Activated B cell treated with CpG ODN at 0.5 μM for 24 hours (primary cell): ENCODE data around the gene SPRR4. TPM values are rescaled to one million over a fixed set of nuclear protein-coding genes. Genes with fewer than 3 reads are reported as not detected.

Experiments used
- ATAC-seq: fragments of 200-7000 bp; cut with Tn5 transposase; one replicate; pipeline ENCODE4 v1.10.0; 2021; ENCODE audit warnings: low read depth, mild to moderate bottlenecking, moderate library complexity
- CTCF ChIA-PET: fragments of 350-600 bp; sonication (Branson Sonifier 250); formaldehyde crosslinking; loops from one replicate; lab custom pipeline; 2021; ENCODE audit warnings: antibody characterized with exemption; lab: Charles Lee
- POLR2A ChIA-PET: fragments of 350-600 bp; sonication (Branson Sonifier 250); formaldehyde crosslinking; loops from one replicate; lab custom pipeline; 2021; ENCODE audit warnings: antibody characterized with exemption; lab: Charles Lee
- DNase-seq: peaks from one replicate; pipeline ENCODE4 v3.0.0; 2022
- H3K27ac Mint-ChIP-seq: one replicate; pipeline ENCODE4 v1.8.0; 2020; ENCODE audit warnings: mixed read lengths
- H3K27me3 Mint-ChIP-seq: one replicate; pipeline ENCODE4 v1.8.0; 2021; ENCODE audit warnings: mixed read lengths
- H3K36me3 Mint-ChIP-seq: one replicate; pipeline ENCODE4 v1.8.0; 2021; ENCODE audit warnings: low read depth, mixed read lengths
- H3K4me1 Mint-ChIP-seq: one replicate; pipeline ENCODE4 v1.8.0; 2021; ENCODE audit warnings: mixed read lengths
- H3K4me3 Mint-ChIP-seq: one replicate; pipeline ENCODE4 v1.8.0; 2020; ENCODE audit warnings: mild to moderate bottlenecking, mixed read lengths
- H3K9me3 Mint-ChIP-seq: one replicate; pipeline ENCODE4 v1.8.0; 2020; ENCODE audit warnings: mixed read lengths
- intact Hi-C: fragments of 100-400 bp; cut with micrococcal nuclease; formaldehyde crosslinking; loops from one replicate; pipeline ENCODE4 v1.15.1; 2024
- total RNA-seq: library from RNA; stranded (reverse); gene quantifications from 2 replicates; pipeline ENCODE4 v1.2.3, GENCODE V29; 2022
- TF ChIP-seq, protein P1 (sequence below): fragments of 200-600 bp; IDR thresholded peaks from one replicate; pipeline ENCODE4 v1.8.0; 2022; ENCODE audit warnings: antibody characterized with exemption, mild to moderate bottlenecking

Gene SPRR4
- total RNA-seq, 1 donor from 2014 or later, result not detected

DNA sequence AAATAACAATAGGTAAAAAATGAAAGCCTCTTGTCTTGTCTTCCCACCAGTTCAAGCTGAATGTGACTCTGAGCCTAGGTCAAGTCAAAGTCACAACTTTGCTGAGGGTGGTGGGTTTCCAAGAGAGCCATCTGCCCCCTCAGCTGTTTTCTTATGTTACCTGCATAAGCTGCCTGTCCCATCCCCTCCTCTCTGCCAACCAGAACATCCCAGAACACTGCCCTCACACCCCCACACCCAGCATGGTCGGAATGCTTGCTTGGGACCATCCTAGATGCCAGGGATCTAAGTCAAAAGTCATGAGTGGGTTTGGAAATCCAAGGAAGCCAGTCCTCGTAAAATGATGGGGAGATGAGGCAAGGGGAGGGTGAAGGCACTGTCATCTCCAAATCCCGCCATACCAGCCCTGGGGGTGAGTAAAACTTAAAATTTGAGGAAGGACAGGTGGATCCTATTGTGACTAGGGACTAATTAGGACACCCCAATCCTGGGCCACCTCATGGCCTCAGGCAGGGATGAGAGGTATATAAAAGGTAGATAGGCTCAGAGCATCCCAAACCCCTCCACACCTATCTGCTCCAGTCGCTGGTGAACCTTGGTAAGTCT is 23.7 kb upstream of the SPRR4 start, which contains the start of gene SPRR5:
TSS of gene SPRR5 (plus strand) at position 556 of the 606 bp plus-strand sequence. CDS start 1,349 bp downstream, outside the sequence.
- H3K27ac Mint-ChIP-seq, result no peak within 1 kb of the TSS
- TF ChIP-seq, protein P1, sequence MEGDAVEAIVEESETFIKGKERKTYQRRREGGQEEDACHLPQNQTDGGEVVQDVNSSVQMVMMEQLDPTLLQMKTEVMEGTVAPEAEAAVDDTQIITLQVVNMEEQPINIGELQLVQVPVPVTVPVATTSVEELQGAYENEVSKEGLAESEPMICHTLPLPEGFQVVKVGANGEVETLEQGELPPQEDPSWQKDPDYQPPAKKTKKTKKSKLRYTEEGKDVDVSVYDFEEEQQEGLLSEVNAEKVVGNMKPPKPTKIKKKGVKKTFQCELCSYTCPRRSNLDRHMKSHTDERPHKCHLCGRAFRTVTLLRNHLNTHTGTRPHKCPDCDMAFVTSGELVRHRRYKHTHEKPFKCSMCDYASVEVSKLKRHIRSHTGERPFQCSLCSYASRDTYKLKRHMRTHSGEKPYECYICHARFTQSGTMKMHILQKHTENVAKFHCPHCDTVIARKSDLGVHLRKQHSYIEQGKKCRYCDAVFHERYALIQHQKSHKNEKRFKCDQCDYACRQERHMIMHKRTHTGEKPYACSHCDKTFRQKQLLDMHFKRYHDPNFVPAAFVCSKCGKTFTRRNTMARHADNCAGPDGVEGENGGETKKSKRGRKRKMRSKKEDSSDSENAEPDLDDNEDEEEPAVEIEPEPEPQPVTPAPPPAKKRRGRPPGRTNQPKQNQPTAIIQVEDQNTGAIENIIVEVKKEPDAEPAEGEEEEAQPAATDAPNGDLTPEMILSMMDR, result no peak
- CTCF ChIA-PET, result no interaction called here
- no peaks in the 10 kb centered on the region for H3K4me1 Mint-ChIP-seq
- no peaks in the 10 kb centered on the region for H3K36me3 Mint-ChIP-seq
- H3K4me3 Mint-ChIP-seq, result no peak within 1 kb of the TSS
- no peak for ATAC-seq
- POLR2A ChIA-PET, result no interaction called here
- H3K27me3 Mint-ChIP-seq, result peaks cover 11% of the 10 kb centered on the region
- no peaks in the 10 kb centered on the region for H3K9me3 Mint-ChIP-seq
- DNase-seq, result no peak
- intact Hi-C loops, result no loop called here

DNA sequence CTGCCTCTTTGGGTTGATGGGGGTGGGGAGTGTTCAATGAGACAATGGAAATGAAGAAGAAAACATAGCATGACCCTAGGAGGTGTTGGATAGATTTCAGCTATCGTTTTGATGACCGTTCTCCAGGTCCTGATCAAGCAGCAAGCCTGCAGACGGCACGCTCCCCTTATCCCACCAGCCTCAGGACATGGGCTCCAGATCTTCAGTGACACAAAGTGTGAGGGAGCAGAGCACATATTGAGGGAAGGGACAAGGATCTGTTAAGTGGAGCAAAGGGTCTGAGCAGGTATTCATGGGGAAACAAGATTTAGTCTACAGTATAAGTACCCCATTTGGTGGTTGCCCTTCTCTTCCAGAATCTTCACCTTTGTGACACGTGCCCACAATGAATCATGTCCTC is 18.7 kb upstream of the SPRR4 start:
- ChIA-PET POLR2A (no interaction called here), CTCF (no interaction called here)
- Mint-ChIP-seq H3K36me3 (no peaks in the 10 kb centered on the region), H3K27ac (no peak overlapping the region), H3K9me3 (no peaks in the 10 kb centered on the region), H3K4me3 (no peak overlapping the region), H3K27me3 (peaks cover 9% of the 10 kb centered on the region), H3K4me1 (no peaks in the 10 kb centered on the region)
- DNase-seq (no peak), ATAC-seq (no peak)
- TF ChIP-seq, protein P1, result no peak
- intact Hi-C loops, result no loop called here

DNA sequence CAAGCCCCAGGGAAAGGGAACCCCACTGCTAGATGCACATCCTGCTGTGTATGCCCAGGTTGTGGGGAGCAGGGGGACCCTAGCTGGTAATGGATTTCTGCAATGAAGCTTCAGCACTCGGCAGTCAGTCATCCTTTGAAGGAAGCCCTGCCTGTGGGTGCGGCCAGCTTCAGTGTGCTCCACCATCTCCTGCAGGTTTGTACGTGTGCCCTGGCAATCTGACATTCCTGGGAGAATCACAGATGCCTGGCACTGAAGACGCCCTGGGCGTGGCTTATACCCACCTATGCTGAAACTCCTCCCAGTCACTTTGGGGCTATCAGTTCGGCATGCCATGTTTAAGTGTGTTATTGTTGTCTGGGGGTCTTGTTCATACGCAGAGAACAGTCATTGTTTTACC is 16.7 kb upstream of the SPRR4 start:
- no peak overlapping the region for H3K4me3 Mint-ChIP-seq
- no peak for DNase-seq
- H3K27ac Mint-ChIP-seq, result no peak overlapping the region
- ATAC-seq, result no peak
- peaks cover 5% of the 10 kb centered on the region for H3K27me3 Mint-ChIP-seq
- intact Hi-C loops, result no loop called here
- TF ChIP-seq, protein P1, result no peak
- ChIA-PET POLR2A (no interaction called here), CTCF (no interaction called here)
- no peaks in the 10 kb centered on the region for H3K36me3 Mint-ChIP-seq
- no peaks in the 10 kb centered on the region for H3K9me3 Mint-ChIP-seq
- no peaks in the 10 kb centered on the region for H3K4me1 Mint-ChIP-seq

DNA sequence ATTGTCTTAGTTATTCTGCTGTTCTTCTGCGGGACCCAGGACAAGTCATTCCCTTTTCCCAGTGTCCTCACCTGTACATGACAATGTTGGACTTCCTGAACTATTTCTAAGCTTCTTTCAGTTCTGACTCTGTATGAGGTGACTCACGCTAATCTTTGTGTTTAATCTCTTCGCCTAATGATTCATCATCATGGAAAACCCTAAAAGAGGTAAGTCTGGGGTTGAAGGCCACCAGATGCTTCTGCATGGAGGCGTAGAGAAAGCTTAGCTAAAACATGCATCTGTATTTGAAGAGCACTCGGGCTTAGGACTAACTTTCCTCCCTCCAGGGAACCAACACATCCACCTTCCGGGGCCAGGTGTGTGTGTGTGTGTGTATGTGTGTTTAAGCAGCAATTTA is 16.0 kb upstream of the SPRR4 start:
- Mint-ChIP-seq H3K4me1 (no peaks in the 10 kb centered on the region), H3K4me3 (no peak overlapping the region), H3K36me3 (no peaks in the 10 kb centered on the region), H3K27me3 (peaks cover 5% of the 10 kb centered on the region), H3K27ac (no peak overlapping the region), H3K9me3 (no peaks in the 10 kb centered on the region)
- CTCF ChIA-PET, result no interaction called here
- intact Hi-C loops, result no loop called here
- DNase-seq (no peak), ATAC-seq (no peak)
- TF ChIP-seq, protein P1, result no peak
- POLR2A ChIA-PET, result no interaction called here

DNA sequence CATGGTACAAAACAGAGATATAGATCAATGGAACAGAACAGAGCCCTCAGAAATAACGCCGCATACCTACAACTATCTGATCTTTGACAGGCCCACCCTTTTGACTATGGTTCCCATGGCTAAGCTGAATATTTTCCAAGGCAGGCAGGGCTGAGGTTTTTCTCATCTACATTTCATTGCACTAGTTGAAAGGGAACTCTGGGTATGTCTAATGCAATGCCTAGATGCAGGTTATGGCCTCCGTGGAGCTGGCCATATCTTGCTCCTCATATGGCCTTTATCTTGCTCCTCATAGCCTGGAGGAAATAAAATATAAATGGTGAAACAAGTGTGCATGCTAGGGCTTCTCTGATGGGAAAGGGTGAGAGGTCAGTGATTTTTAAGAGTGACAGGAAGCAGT is 12.9 kb upstream of the SPRR4 start:
- ChIA-PET POLR2A (no interaction called here), CTCF (no interaction called here)
- peaks cover 8% of the 10 kb centered on the region for H3K4me1 Mint-ChIP-seq
- no peak for ATAC-seq
- TF ChIP-seq, protein P1, result no peak
- no peak overlapping the region for H3K4me3 Mint-ChIP-seq
- no peaks in the 10 kb centered on the region for H3K36me3 Mint-ChIP-seq
- no peaks in the 10 kb centered on the region for H3K27me3 Mint-ChIP-seq
- H3K27ac Mint-ChIP-seq, result no peak overlapping the region
- H3K9me3 Mint-ChIP-seq, result no peaks in the 10 kb centered on the region
- DNase-seq, result no peak
- intact Hi-C loops, result no loop called here
